GM11168 (cell line): ENCODE measurements around the gene METRN.

Experiments used
- in situ Hi-C: fragments of 300-500 bp; cut with MboI; formaldehyde crosslinking; loops from one replicate; pipeline ENCODE4 v1.12.0; 2022; ENCODE audit warnings: low sequenced_read_pairs; ENCODE audit not compliant: unreplicated experiment

The METRN gene

GRCh38 chr16:707062-707538 lies 7.8 kb upstream of the METRN start:
- in situ Hi-C loops = no loop called here

GRCh38 chr16:708019-708418 lies 6.9 kb upstream of the METRN start:
- in situ Hi-C loops = no loop called here

GRCh38 chr16:708959-709358 lies 6.0 kb upstream of the METRN start:
- in situ Hi-C loops = no loop called here

GRCh38 chr16:709566-710499 lies 5.1 kb upstream of the METRN start:
- in situ Hi-C loops = loop anchor here (5.0 kb wide), 1 partner anchor 77 kb away; the partner anchor contains the start of genes CHTF18 and RPUSD1

GRCh38 chr16:710500-711075 lies 4.3 kb upstream of the METRN start:
- in situ Hi-C loops = loop anchor here (5.0 kb wide), 1 partner anchor 77 kb away; the partner anchor contains the start of genes CHTF18 and RPUSD1

- in situ Hi-C loops = loop anchor here (5.0 kb wide), 1 partner anchor 76 kb away; the partner anchor contains the start of genes CHTF18 and RPUSD1
Measured at GRCh38 chr16:711084-711483, 3.8 kb upstream of the METRN start.

- in situ Hi-C loops = loop anchor here (5.0 kb wide), 1 partner anchor 76 kb away; the partner anchor contains the start of genes CHTF18 and RPUSD1
Measured at GRCh38 chr16:711548-712320, 3.2 kb upstream of the METRN start.

GRCh38 chr16:712740-713250 lies 2.1 kb upstream of the METRN start:
- in situ Hi-C loops = loop anchor here (5.0 kb wide), 1 partner anchor 75 kb away; the partner anchor contains the start of genes CHTF18 and RPUSD1

GRCh38 chr16:714079-714478 lies 839 bp upstream of the METRN start:
- in situ Hi-C loops = loop anchor here (5.0 kb wide), 1 partner anchor 73 kb away; the partner anchor contains the start of genes CHTF18 and RPUSD1

GRCh38 chr16:715477-716199 lies 720 bp downstream of the METRN start:
- in situ Hi-C loops = no loop called here

- in situ Hi-C loops = no loop called here
Measured at GRCh38 chr16:716200-716568, 1.3 kb downstream of the METRN start.

GRCh38 chr16:716768-717325 lies 1.9 kb downstream of the METRN start:
- in situ Hi-C loops = no loop called here

- in situ Hi-C loops = no loop called here
Measured at GRCh38 chr16:717450-718245, 2.7 kb downstream of the METRN start.

GRCh38 chr16:718389-718788 lies 3.5 kb downstream of the METRN start:
- in situ Hi-C loops = no loop called here

- in situ Hi-C loops = no loop called here
Measured at GRCh38 chr16:718922-719321, 4.0 kb downstream of the METRN start.

- in situ Hi-C loops = no loop called here
Measured at GRCh38 chr16:719815-720446, 5.0 kb downstream of the METRN start.

- in situ Hi-C loops = no loop called here
Measured at GRCh38 chr16:720447-720989, 5.6 kb downstream of the METRN start.
